Measurements from ENCODE around the gene CXCL11. TPM values are rescaled to one million over a fixed set of nuclear protein-coding genes. Genes with fewer than 3 reads are reported as not detected.

CXCL11 gene
- total and polyA plus RNA-seq, 2 of the 13 experiments (the other 11 are each of a cell fraction or from before 2014, with no cell fraction given), result 0.08 TPM; not detected in 1

- POLR2A ChIA-PET, result no interaction called here
- 32% methylated on average over 1 of the region's 1 CpG for WGBS (ENCODE audit: low lambda C conversion rate)
These were observed 26.1 kb upstream of the CXCL11 start for GRCh38 chr4:76061982-76062381.

More at GRCh38 chr4:76061982-76062381, 26.1 kb upstream of the CXCL11 start:
- BruUV-seq (replicated peaks), result no TSS peak
- H3K4me3 ChIP-seq (replicated peaks in 1 of 3; ENCODE audit: insufficient read depth in 1 of 3, low read depth in 2 of 3, low read length in 3 of 3), result no peak overlapping the region
- no peak for FAIRE-seq
- H3K4me2 ChIP-seq (ENCODE audit: low read depth, low read length), result no peak overlapping the region
- H3K36me3 ChIP-seq (replicated peaks in 1 of 2; ENCODE audit: control insufficient read depth in 1 of 2, insufficient read depth in 2 of 2, low read length in 2 of 2), result no peaks in the 10 kb centered on the region
- H3K9me3 ChIP-seq (ENCODE audit: low read length), result no peaks in the 10 kb centered on the region
- DNase-seq (ENCODE audit: low spot score), result no peak
- no peak for ATAC-seq
- H2AFZ ChIP-seq (ENCODE audit: low read length), result no peak overlapping the region
- in situ Hi-C loops (cut with HindIII; ENCODE audit: extremely low pct_ligation_motif_present, low pct_unique_long_range_greater_than_20kb), result loop anchor here (10.0 kb wide), 1 partner anchor 167 kb away; no protein-coding TSS in a partner anchor
- no peaks in the 10 kb centered on the region for H3K27me3 ChIP-seq (ENCODE audit: control insufficient read depth in 1 of 2, insufficient read depth in 2 of 2, low read length in 2 of 2)
- no peaks in the 10 kb centered on the region for H3K79me2 ChIP-seq (ENCODE audit: insufficient read depth, low read length)
- TF ChIP-seq NFATC3 (CRISPR knock-in tag; IDR thresholded peaks at IDR 0.05) (no peak), SCMH1 (CRISPR knock-in tag; IDR thresholded peaks at IDR 0.05; ENCODE audit: borderline replicate concordance) (no peak), SNAPC4 (CRISPR knock-in tag; IDR thresholded peaks at IDR 0.05) (no peak), ZNF274 (CRISPR knock-in tag; IDR thresholded peaks at IDR 0.05) (no peak), POLR2A (IDR thresholded peaks at IDR 0.05; ENCODE audit: insufficient read depth in 1 of 2, low read depth in 2 of 2, low read length in 2 of 2) (no peak), REPIN1 (CRISPR knock-in tag; IDR thresholded peaks at IDR 0.05; ENCODE audit: borderline replicate concordance, low read depth) (no peak), ZNF281 (CRISPR knock-in tag; IDR thresholded peaks at IDR 0.05; ENCODE audit: borderline replicate concordance) (no peak)
- no peak overlapping the region for H3K27ac ChIP-seq (ENCODE audit: extremely low read length, insufficient read depth, low read length)
- H3K9ac ChIP-seq (ENCODE audit: insufficient read depth, low read depth, low read length), result no peak overlapping the region
- CTCF ChIA-PET (ENCODE audit: low intra/inter-chr PET ratio, low total read pairs), result no interaction called here
- intact Hi-C loops (cut with micrococcal nuclease; ENCODE audit: unreplicated experiment), result no loop called here
- H4K20me1 ChIP-seq (ENCODE audit: insufficient read depth, low read length), result no peaks in the 10 kb centered on the region
- H3K4me1 ChIP-seq (ENCODE audit: insufficient read depth, low read length), result peaks cover 19% of the 10 kb centered on the region
